T-cell (primary cell): ENCODE results near the gene C9orf40. TPM values are rescaled to one million over a fixed set of nuclear protein-coding genes. Genes with fewer than 3 reads are reported as not detected.

Experiments
- total RNA-seq, 35 experiments: library from RNA in 6 of 35; stranded (reverse) in 6 of 35; fragments of 120-200 nt in 1 of 35; gene quantifications; one replicate each; pipeline versions ENCODE4 v1.2.1 to v1.2.4 and lab custom pipeline; 2013 to 2026

The C9orf40 gene
- total RNA-seq, 5 donors from 2014 or later (not counting 1 experiment from before 2014, with no cell fraction given), result 2.1 to 6.9 (median 5.9) TPM

Other genes starting within 250 kb of the C9orf40 start
- gene TRPM6, start 65.0 kb downstream of the C9orf40 start, total RNA-seq, result not detected
- 10 to 100 TPM; 22.4 to 26.4 (median 25.4) TPM for gene CARNMT1, start 75.4 kb upstream of the C9orf40 start, total RNA-seq
- gene NMRK1, start 135.2 kb upstream of the C9orf40 start, total RNA-seq, result 10 to 100 TPM; 61.9 to 91.0 (median 72.6) TPM
- 10 to 100 TPM; 46.6 to 73.9 (median 58.3) TPM for gene OSTF1, start 135.6 kb upstream of the C9orf40 start, total RNA-seq